Common myeloid progenitor, CD34-positive (primary cell): ENCODE data around the gene NLRP1.

Source experiments
- CTCF ChIA-PET: fragments of 350-600 bp; sonication (Branson Sonifier 250); formaldehyde crosslinking; loops from one replicate; lab custom pipeline; 2021; ENCODE audit warnings: antibody characterized with exemption; lab: Charles Lee
- POLR2A ChIA-PET: fragments of 350-600 bp; sonication (Branson Sonifier 250); formaldehyde crosslinking; loops from one replicate; lab custom pipeline; 2021; ENCODE audit warnings: antibody characterized with exemption; lab: Charles Lee
- DNase-seq, 3 donors: peaks; one replicate each; pipeline versions ENCODE4 v3.0.0 to v3.0.0-alpha.2; 2013
- H3K27ac ChIP-seq, 2 experiments: 1 replicate in 1 of 2; 2 replicates in 1 of 2; pipeline ENCODE4 v1.7.0; 2013; ENCODE audit warnings: inconsistent platforms in 2 of 2, low read length in 2 of 2, mild to moderate bottlenecking in 2 of 2, low read depth in 1 of 2, moderate library complexity in 1 of 2; ENCODE audit not compliant: severe bottlenecking in 2 of 2, insufficient read depth in 1 of 2, poor library complexity in 1 of 2
- H3K27me3 ChIP-seq, 5 experiments: replicated peaks in 2 of 5; 1 replicate in 3 of 5; 2 replicates in 2 of 5; pipeline versions ENCODE4 v1.6.1 to v1.7.0; 2013; ENCODE audit warnings: low read length in 4 of 5, mild to moderate bottlenecking in 2 of 5, moderate library complexity in 2 of 5, inconsistent platforms in 1 of 5; ENCODE audit not compliant: insufficient read depth in 5 of 5, control insufficient read depth in 4 of 5
- H3K36me3 ChIP-seq, 4 experiments: 1 replicate in 2 of 4; 2 replicates in 2 of 4; pipeline versions ENCODE4 v1.6.1 to v1.7.0; 2013; ENCODE audit warnings: low read length in 3 of 4, control low read depth in 1 of 4, mild to moderate bottlenecking in 1 of 4; ENCODE audit not compliant: control insufficient read depth in 4 of 4, insufficient read depth in 4 of 4
- H3K4me1 ChIP-seq, 4 experiments: 1 replicate in 3 of 4; 2 replicates in 1 of 4; pipeline versions ENCODE4 v1.6.1 to v1.7.1; 2013; ENCODE audit warnings: low read length in 3 of 4, mild to moderate bottlenecking in 3 of 4, control low read depth in 1 of 4, inconsistent platforms in 1 of 4, moderate library complexity in 1 of 4; ENCODE audit not compliant: control insufficient read depth in 4 of 4, insufficient read depth in 4 of 4; ENCODE audit errors: control extremely low read depth in 1 of 4
- H3K4me3 ChIP-seq, 7 experiments: 1 replicate in 4 of 7; 2 replicates in 3 of 7; pipeline versions ENCODE4 v1.5.1 to v1.7.0; 2013; ENCODE audit warnings: mild to moderate bottlenecking in 7 of 7, low read length in 6 of 7, moderate library complexity in 6 of 7, inconsistent platforms in 2 of 7, low read depth in 2 of 7, control low read depth in 1 of 7; ENCODE audit not compliant: insufficient read depth in 4 of 7, control insufficient read depth in 1 of 7; ENCODE audit errors: extremely low read depth in 1 of 7
- H3K9me3 ChIP-seq, 5 experiments: 1 replicate in 4 of 5; 2 replicates in 1 of 5; pipeline versions ENCODE4 v1.6.1 to v1.7.1; 2013; ENCODE audit warnings: low read length in 4 of 5, mild to moderate bottlenecking in 2 of 5, inconsistent platforms in 1 of 5, low read depth in 1 of 5, moderate library complexity in 1 of 5; ENCODE audit not compliant: control insufficient read depth in 4 of 5, insufficient read depth in 2 of 5; ENCODE audit errors: control extremely low read depth in 1 of 5
- WGBS: methylation state at CpG from one replicate; pipeline ENCODE4 v1.1.5; 2013; ENCODE audit not compliant: insufficient coverage; 5-methylcytosine and 5-hydroxymethylcytosine counted together

NLRP1 gene

DNA sequence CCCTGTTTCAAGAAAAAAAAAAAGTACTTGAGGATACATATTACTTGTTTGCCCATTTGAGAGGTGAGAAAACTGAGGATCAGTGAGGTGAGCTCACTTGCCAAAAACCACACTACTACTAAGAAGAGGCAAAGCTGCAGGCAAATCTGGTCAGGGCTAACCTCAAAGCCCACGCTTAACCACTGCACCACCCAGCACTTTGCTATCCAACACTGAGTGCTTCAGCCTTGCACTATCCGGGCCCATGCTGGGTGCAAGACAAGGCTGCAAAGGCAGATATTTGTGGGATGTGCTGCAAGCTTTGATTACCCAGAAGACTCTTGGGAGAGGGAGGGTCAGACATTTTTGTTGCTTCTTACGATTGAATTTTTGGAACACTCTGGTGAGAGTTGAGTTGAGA is 23.6 kb upstream of the NLRP1 start:
- no peak overlapping the region for H3K4me3 ChIP-seq
- 89% methylated on average over 2 of the region's 3 CpGs for WGBS
- peaks cover 0 to 15% (median 8%) of the 10 kb centered on the region in 4 experiments for H3K4me1 ChIP-seq
- H3K9me3 ChIP-seq = no peaks in the 10 kb centered on the region
- H3K27me3 ChIP-seq = peaks cover 0 to 2% (median 0%) of the 10 kb centered on the region in 5 experiments
- DNase-seq = no peak
- H3K36me3 ChIP-seq = no peaks in the 10 kb centered on the region
- ChIA-PET POLR2A (no interaction called here), CTCF (interaction anchor here (2.2 kb wide), 1 partner anchor 16 kb away, joined by 7 read pairs; no protein-coding TSS in a partner anchor)
- no peak overlapping the region for H3K27ac ChIP-seq

DNA sequence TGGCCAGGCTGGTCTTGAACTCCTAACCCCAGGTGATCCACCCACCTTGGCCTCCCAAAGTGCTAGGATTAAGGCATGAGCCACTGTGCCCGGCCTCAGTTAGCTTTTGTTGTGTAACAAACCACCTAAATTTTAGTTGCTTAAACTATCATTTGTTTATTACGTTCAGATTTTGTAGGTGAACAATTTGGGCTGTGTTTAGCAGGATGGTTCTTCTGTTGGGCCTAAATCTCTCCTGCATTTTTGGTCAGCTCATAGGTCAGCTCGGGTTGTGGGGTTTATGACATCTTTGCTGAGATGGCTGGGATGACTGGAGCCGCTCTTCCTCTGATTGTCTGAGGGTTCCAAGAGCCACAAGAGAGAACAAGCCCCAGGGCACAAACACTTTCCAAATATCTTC is 21.1 kb upstream of the NLRP1 start:
- ChIA-PET POLR2A (no interaction called here), CTCF (interaction anchor here (1.4 to 6.1 kb wide), 2 partner anchors 9 to 13 kb away, joined by 3 to 31 read pairs; no protein-coding TSS in a partner anchor)
- Histone ChIP-seq H3K27me3 (peaks cover 0 to 9% (median 4%) of the 10 kb centered on the region in 5 experiments), H3K36me3 (no peaks in the 10 kb centered on the region), H3K4me1 (peaks cover 0 to under 1% (median 0%) of the 10 kb centered on the region in 4 experiments), H3K27ac (no peak overlapping the region), H3K4me3 (no peak overlapping the region), H3K9me3 (no peaks in the 10 kb centered on the region)
- no peak for DNase-seq
- 75% methylated on average over 1 of the region's 4 CpGs for WGBS

DNA sequence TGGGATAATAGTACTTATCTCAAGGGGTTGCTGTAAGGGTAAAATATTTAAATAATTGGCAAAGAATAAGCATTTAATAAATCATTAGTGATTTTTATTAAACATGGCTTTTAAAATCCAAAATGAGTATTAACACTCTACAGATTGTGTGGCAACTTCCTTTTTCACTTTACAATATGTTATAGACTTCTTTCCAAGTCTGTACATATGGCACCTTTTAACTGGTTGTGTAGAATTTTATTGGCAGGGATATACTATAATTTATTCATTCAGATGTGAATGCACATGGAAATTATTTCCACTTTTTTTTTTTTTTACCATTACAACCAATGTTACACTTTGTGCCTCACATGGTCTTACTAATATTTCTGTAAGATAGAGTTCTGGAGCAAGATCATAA is 15.7 kb upstream of the NLRP1 start:
- ChIA-PET POLR2A (no interaction called here), CTCF (no interaction called here)
- no peak for DNase-seq

DNA sequence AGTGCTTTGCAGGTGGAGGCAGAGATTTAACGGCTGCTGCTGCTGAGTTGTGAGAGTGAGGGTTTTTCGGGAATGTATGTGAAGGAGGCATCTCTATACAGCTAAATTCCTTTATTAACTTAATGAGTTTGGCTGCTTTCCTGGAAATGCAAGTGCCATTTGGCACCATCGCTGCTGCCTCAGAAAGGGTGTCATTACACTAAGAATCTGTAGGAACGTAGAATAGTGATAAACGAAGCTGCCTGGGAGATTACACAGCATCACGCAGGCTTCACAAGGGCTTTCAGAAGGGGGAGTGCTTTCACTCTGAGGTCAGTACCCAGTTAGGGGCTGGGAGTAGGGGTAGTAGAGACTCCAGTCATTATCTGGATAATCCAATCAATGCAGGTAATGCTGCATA is 14.1 kb upstream of the NLRP1 start:
- Histone ChIP-seq H3K27ac (no peak overlapping the region), H3K4me3 (no peak overlapping the region), H3K4me1 (no peaks in the 10 kb centered on the region), H3K36me3 (no peaks in the 10 kb centered on the region), H3K27me3 (peaks cover 5 to 53% (median 16%) of the 10 kb centered on the region in 5 experiments), H3K9me3 (no peaks in the 10 kb centered on the region)
- 51% methylated on average over 4 of the region's 6 CpGs for WGBS
- ChIA-PET POLR2A (no interaction called here), CTCF (no interaction called here)
- DNase-seq = no peak

More for the DNA sequence above, 15.7 kb upstream of the NLRP1 start:
- no peak overlapping the region for H3K4me3 ChIP-seq
- H3K4me1 ChIP-seq = no peaks in the 10 kb centered on the region
- no peaks in the 10 kb centered on the region for H3K36me3 ChIP-seq
- H3K9me3 ChIP-seq = no peaks in the 10 kb centered on the region
- H3K27ac ChIP-seq = no peak overlapping the region
- peaks cover 5 to 45% (median 17%) of the 10 kb centered on the region in 5 experiments for H3K27me3 ChIP-seq

DNA sequence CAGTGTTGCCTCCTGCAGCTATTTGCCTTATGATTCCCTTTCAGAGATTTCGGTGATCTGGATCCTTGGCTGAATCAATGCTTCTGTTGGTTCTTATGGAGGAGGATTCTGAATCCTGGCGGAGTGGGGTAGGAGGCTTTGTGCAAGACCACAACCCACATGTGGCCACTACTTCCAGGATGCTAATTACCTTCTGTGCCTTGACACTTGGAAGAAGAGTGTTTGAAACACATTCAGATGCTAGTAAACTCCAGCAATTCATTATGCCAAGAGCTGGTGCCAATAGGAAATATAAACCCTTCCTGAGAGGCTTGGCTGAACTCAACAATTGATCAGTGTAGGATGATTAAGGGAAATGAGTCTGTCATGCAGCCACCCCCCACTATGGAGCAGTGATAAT is 12.1 kb upstream of the NLRP1 start:
- peaks cover 5 to 53% (median 15%) of the 10 kb centered on the region in 5 experiments for H3K27me3 ChIP-seq
- no peak overlapping the region for H3K4me3 ChIP-seq
- 82% methylated on average over 2 of the region's 2 CpGs for WGBS
- ChIA-PET CTCF (interaction anchor here (0.9 to 7.8 kb wide), 4 partner anchors 8 to 840 kb away, joined by 3 to 52 read pairs (median 4); no protein-coding TSS in a partner anchor), POLR2A (no interaction called here)
- no peak for DNase-seq
- H3K9me3 ChIP-seq = no peaks in the 10 kb centered on the region
- H3K36me3 ChIP-seq = no peaks in the 10 kb centered on the region
- no peaks in the 10 kb centered on the region for H3K4me1 ChIP-seq
- H3K27ac ChIP-seq = no peak overlapping the region

DNA sequence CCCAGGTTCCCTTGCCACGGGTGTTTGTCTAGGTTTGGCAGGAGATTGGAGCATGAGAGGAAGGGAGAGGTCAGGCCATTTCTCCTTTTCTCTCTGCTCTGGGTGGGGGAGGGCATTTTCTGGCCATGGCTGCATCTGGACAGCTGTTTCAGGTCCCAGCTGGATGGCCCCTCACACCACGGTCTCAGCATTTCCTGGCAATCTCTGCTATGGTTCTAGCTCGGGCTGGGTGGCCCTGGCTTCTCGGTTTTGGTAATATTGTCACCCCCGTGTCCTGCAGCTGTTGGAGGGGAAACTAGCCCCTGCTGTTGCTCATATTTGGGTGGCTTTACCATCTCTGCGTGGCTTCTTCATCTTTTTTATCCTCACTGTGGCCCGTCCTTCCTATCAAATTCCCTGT is 11.5 kb upstream of the NLRP1 start:
- H3K27ac ChIP-seq = no peak overlapping the region
- H3K4me1 ChIP-seq = no peaks in the 10 kb centered on the region
- WGBS = 79% methylated on average over 6 of the region's 7 CpGs
- no peaks in the 10 kb centered on the region for H3K36me3 ChIP-seq
- no peak for DNase-seq
- POLR2A ChIA-PET = no interaction called here
- no peaks in the 10 kb centered on the region for H3K9me3 ChIP-seq
- H3K27me3 ChIP-seq = peaks cover 5 to 49% (median 12%) of the 10 kb centered on the region in 5 experiments
- H3K4me3 ChIP-seq = no peak overlapping the region
- CTCF ChIA-PET = interaction anchor here (0.9 to 7.8 kb wide), 6 partner anchors 8 to 840 kb away, joined by 3 to 52 read pairs (median 3); no protein-coding TSS in a partner anchor

DNA sequence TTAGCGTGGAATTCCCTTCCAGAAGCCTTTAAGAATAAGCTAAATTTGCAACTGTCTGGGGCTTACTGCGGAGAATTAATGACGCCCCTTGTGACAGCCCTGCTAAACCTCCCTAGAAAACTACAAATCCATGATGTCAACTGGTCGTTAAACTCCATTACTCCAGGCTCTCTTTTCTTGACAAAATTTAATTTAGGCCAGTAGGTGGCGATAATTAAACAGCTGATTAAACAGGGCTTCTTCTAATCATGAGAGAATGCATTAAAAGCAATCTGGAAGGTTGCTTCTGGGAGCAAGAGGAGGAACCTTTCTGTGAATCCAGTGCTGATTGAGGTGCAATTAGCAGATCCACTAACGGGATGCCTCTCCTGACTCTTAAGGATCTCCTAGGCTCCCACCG is 8.1 kb upstream of the NLRP1 start:
- ChIA-PET CTCF (interaction anchor here (0.7 to 7.8 kb wide), 15 partner anchors 11 to 849 kb away, joined by 3 to 52 read pairs (median 4); no protein-coding TSS in a partner anchor), POLR2A (interaction anchor here (0.7 kb wide), 1 partner anchor 119 kb away, joined by 6 read pairs; no protein-coding TSS in a partner anchor)
- no peaks in the 10 kb centered on the region for H3K9me3 ChIP-seq

More for the DNA sequence above, 8.1 kb upstream of the NLRP1 start:
- H3K27me3 ChIP-seq = peaks cover 0 to 26% (median 11%) of the 10 kb centered on the region in 5 experiments
- H3K4me1 ChIP-seq = no peaks in the 10 kb centered on the region
- H3K27ac ChIP-seq = no peak overlapping the region
- H3K4me3 ChIP-seq = no peak overlapping the region
- 13% methylated on average over 5 of the region's 7 CpGs for WGBS
- no peaks in the 10 kb centered on the region for H3K36me3 ChIP-seq
- DNase-seq = peak; percentile 44 to 69 (median 66)
